SK-N-SH (cell line): ENCODE measurements around the gene FDXACB1. TPM values are rescaled to one million over a fixed set of nuclear protein-coding genes. Genes with fewer than 3 reads are reported as not detected.

Experiments used
- CTCF ChIA-PET: fragments of 300-600, 350-600 bp; formaldehyde crosslinking; extraction: SDS; loops from one replicate; lab custom pipeline; 2021; lab: Yijun Ruan, JAX
- POLR2A ChIA-PET: fragments of 350-600 bp; sonication (Branson Sonifier 250); formaldehyde crosslinking; extraction: SDS; loops from one replicate; lab custom pipeline; 2020; ENCODE audit warnings: antibody characterized with exemption, inconsistent platforms; lab: Yijun Ruan, JAX
- DNase-seq: peaks from one replicate; pipeline ENCODE4 v3.0.0; 2012
- H2AFZ ChIP-seq: fragments of 200-600 bp; sonication (generic); 2 replicates; pipeline ENCODE4 v1.8.1; 2016; ENCODE audit warnings: antibody characterized with exemption, mild to moderate bottlenecking, low read depth
- H3F3A ChIP-seq: fragments of 200-600 bp; sonication (generic); replicated peaks from 2 replicates; pipeline ENCODE3; 2016; ENCODE audit warnings: antibody characterized with exemption, mild to moderate bottlenecking; ENCODE audit not compliant: insufficient read depth
- H3K27ac ChIP-seq, 2 experiments: fragments of 200-500 bp in 1 of 2; fragments of 200-600 bp in 1 of 2; sonication (Bioruptor generic) in 1 of 2; sonication (generic), shearing (Covaris generic) in 1 of 2; 2 replicates each; pipeline versions ENCODE4 v1.5.1 to v1.6.1; 2014 to 2016; ENCODE audit warnings: low read depth in 2 of 2, inconsistent platforms in 1 of 2, low read length in 1 of 2, mild to moderate bottlenecking in 1 of 2, mixed read lengths in 1 of 2
- H3K27me3 ChIP-seq: fragments of 200-600 bp; sonication (generic), shearing (Covaris generic); 2 replicates; pipeline ENCODE4 v1.6.1; 2016; ENCODE audit warnings: mixed run types; ENCODE audit not compliant: insufficient read depth
- H3K36me3 ChIP-seq, 2 experiments: fragments of 200-500 bp in 1 of 2; fragments of 200-600 bp in 1 of 2; sonication (Bioruptor generic) in 1 of 2; sonication (generic) in 1 of 2; replicated peaks in 1 of 2; 2 replicates each; pipeline versions ENCODE3 to v1.5.1; 2014 to 2016; ENCODE audit warnings: low read length in 1 of 2, mild to moderate bottlenecking in 1 of 2; ENCODE audit not compliant: insufficient read depth in 2 of 2, control insufficient read depth in 1 of 2
- H3K4me1 ChIP-seq, 2 experiments: fragments of 200-500 bp in 1 of 2; fragments of 200-600 bp in 1 of 2; sonication (Bioruptor generic) in 1 of 2; sonication (generic), shearing (Covaris generic) in 1 of 2; 2 replicates each; pipeline versions ENCODE4 v1.5.1 to v1.6.1; 2014 to 2016; ENCODE audit warnings: low read depth in 1 of 2, low read length in 1 of 2, mixed run types in 1 of 2; ENCODE audit not compliant: insufficient read depth in 2 of 2, control insufficient read depth in 1 of 2
- H3K4me2 ChIP-seq: fragments of 200-600 bp; sonication (generic), shearing (Covaris generic); 2 replicates; pipeline ENCODE4 v1.6.1; 2017; ENCODE audit warnings: mixed run types
- H3K4me3 ChIP-seq, 2 experiments: fragments of 200-500 bp in 1 of 2; fragments of 200-600 bp in 1 of 2; sonication (Bioruptor generic) in 1 of 2; sonication (generic), shearing (Covaris generic) in 1 of 2; 2 replicates each; pipeline versions ENCODE4 v1.5.1 to v1.8.1; 2014 to 2016; ENCODE audit warnings: low read depth in 2 of 2, inconsistent platforms in 1 of 2, low read length in 1 of 2, mild to moderate bottlenecking in 1 of 2, mixed read lengths in 1 of 2, moderate library complexity in 1 of 2
- H3K79me2 ChIP-seq: fragments of 200-600 bp; sonication (generic); 2 replicates; pipeline ENCODE4 v1.8.1; 2017; ENCODE audit warnings: mild to moderate bottlenecking; ENCODE audit not compliant: insufficient read depth
- H3K9ac ChIP-seq: fragments of 200-600 bp; sonication (generic); 2 replicates; pipeline ENCODE4 v1.6.1; 2017; ENCODE audit warnings: mixed run types
- H3K9me2 ChIP-seq: fragments of 200-600 bp; sonication (generic); 2 replicates; pipeline ENCODE4 v1.6.1; 2017; ENCODE audit warnings: mixed run types
- H3K9me3 ChIP-seq: fragments of 200-600 bp; sonication (generic); 2 replicates; pipeline ENCODE4 v1.6.1; 2017; ENCODE audit warnings: mixed run types, mild to moderate bottlenecking, moderate library complexity
- H4K20me1 ChIP-seq: fragments of 200-600 bp; sonication (generic); 2 replicates; pipeline ENCODE4 v1.6.1; 2017; ENCODE audit warnings: mild to moderate bottlenecking, mixed run types; ENCODE audit not compliant: insufficient read depth
- EP300 ChIP-seq, 2 experiments: IDR thresholded peaks; 2 replicates each; pipeline versions ENCODE4 v1.4.0 to v1.6.1; 2012; ENCODE audit warnings: borderline replicate concordance in 1 of 2, low read depth in 1 of 2, low read length in 1 of 2
- EZH2phosphoT487 ChIP-seq: fragments of 200-600 bp; sonication (generic); IDR thresholded peaks from 2 replicates; pipeline ENCODE4 v1.6.1; 2017; ENCODE audit warnings: low read depth, mixed run types, mild to moderate bottlenecking, antibody characterized with exemption, moderate library complexity, borderline replicate concordance
- FOSL2 ChIP-seq: IDR thresholded peaks from 2 replicates; pipeline ENCODE4 v1.4.0; 2012; ENCODE audit warnings: low read depth, mild to moderate bottlenecking, moderate library complexity, borderline replicate concordance
- NFIC ChIP-seq: IDR thresholded peaks from 2 replicates; pipeline ENCODE4 v1.4.0; 2012; ENCODE audit warnings: borderline replicate concordance
- NRF1 ChIP-seq: IDR thresholded peaks from 2 replicates; pipeline ENCODE4 v1.6.1; 2012; ENCODE audit warnings: low read depth, mild to moderate bottlenecking, low read length
- POLR2AphosphoS5 ChIP-seq: IDR thresholded peaks from 2 replicates; pipeline ENCODE4 v1.6.1; 2012; ENCODE audit warnings: low read depth, low read length
- RFX5 ChIP-seq: IDR thresholded peaks from 2 replicates; pipeline ENCODE4 v1.6.1; 2012; ENCODE audit warnings: mild to moderate bottlenecking, improper control_type of control experiment, low read length
- RXRA ChIP-seq: IDR thresholded peaks from 2 replicates; pipeline ENCODE4 v1.4.0; 2012; ENCODE audit warnings: low read depth, mild to moderate bottlenecking, borderline replicate concordance
- SIN3A ChIP-seq: IDR thresholded peaks from 2 replicates; pipeline ENCODE4 v1.6.1; 2012; ENCODE audit warnings: low read depth, mild to moderate bottlenecking, low read length, moderate library complexity, borderline replicate concordance
- SMC3 ChIP-seq: IDR thresholded peaks from 2 replicates; pipeline ENCODE4 v1.6.1; 2012; ENCODE audit warnings: low read depth, low read length, improper control_type of control experiment
- TCF12 ChIP-seq: IDR thresholded peaks from 2 replicates; pipeline ENCODE4 v1.4.0; 2012
- WGBS: methylation state at CpG from one replicate; pipeline ENCODE4 v1.1.6; 2017; ENCODE audit warnings: low lambda C conversion rate; 5-methylcytosine and 5-hydroxymethylcytosine counted together
- polyA plus RNA-seq, 3 experiments: library from polyadenylated mRNA; depleted of rRNA; stranded (reverse); fragments of >200 nt; gene quantifications; 2 replicates each; pipeline ENCODE4 v1.2.3, GENCODE V29; 2012
- TF ChIP-seq, protein P1 (sequence below): IDR thresholded peaks from 2 replicates; pipeline ENCODE4 v1.4.0; 2012; ENCODE audit warnings: low read depth
- TF ChIP-seq, protein P2 (sequence below): fragments of 150-350 bp; IDR thresholded peaks from 2 replicates; pipeline ENCODE4 v1.6.1; 2016; ENCODE audit warnings: mild to moderate bottlenecking, low read depth, low read length
- TF ChIP-seq, protein P3 (sequence below): IDR thresholded peaks from 2 replicates; pipeline ENCODE4 v1.4.0; 2012; ENCODE audit warnings: low read depth, borderline replicate concordance
- TF ChIP-seq, protein P4 (sequence below): IDR thresholded peaks from 2 replicates; pipeline ENCODE4 v1.4.0; 2012; ENCODE audit warnings: low read depth, borderline replicate concordance

The FDXACB1 gene
- polyA plus RNA-seq, 1 of the 3 experiments (the other 2 are of a cell fraction), result 2.8 TPM

DNA sequence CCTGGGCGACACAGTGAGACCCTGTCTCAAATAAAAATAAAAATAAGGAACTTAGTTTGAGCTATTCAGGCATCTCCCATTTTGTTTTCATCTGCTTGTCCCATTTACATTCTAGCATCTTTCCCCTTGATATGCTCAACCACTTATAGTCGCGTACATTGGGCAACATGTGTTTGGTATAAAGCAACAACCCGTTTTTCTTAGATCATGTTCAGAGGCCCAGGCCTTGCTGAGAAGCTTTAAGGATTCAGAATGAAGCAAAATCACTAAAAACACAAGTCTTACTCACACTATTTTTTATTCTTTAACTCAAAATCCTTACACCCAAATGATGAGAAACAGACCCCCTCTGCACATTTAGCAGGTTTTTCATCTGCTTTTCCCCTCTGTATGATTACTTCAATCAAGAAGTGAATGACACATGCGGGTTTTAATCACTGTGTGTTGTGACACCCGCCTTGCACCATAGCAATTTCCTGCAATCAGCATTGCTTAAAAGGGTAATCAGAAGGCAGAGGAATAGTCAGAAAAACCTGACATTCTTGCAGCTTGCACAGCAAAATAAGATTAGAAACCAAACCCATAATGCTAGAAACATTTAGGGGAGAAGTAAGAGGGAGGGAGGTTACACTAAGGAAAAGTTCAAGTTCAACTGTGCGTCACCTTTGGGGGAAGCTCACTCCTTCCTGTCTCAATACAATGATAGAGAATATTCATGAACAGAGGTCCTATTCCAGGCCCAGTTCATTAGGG is 33.5 kb downstream of the FDXACB1 start:
- Histone ChIP-seq H3K4me1 (peaks cover 6 to 21% of the 10 kb centered on the region in 2 experiments), H3K36me3 (peaks cover 8 to 24% of the 10 kb centered on the region in 2 experiments), H2AFZ (no peak overlapping the region), H3K27me3 (no peaks in the 10 kb centered on the region), H3K79me2 (no peaks in the 10 kb centered on the region), H4K20me1 (no peaks in the 10 kb centered on the region), H3K4me2 (no peak overlapping the region; the same call in 1 of the 2 replicates), H3K27ac (peak overlapping the region; percentile 76 to 94; a peak in 3 of 4 replicates), H3K9me2 (no peaks in the 10 kb centered on the region), H3K9ac (no peak overlapping the region), H3K9me3 (no peaks in the 10 kb centered on the region), H3K4me3 (no peak overlapping the region), H3F3A (peaks cover 33% of the 10 kb centered on the region)
- TF ChIP-seq POLR2AphosphoS5 (no peak), RFX5 (no peak), NRF1 (no peak)
- 81% methylated on average over 7 of the region's 7 CpGs for WGBS
- no peak for DNase-seq
- CTCF ChIA-PET, result interaction anchor here (0.8 to 10.7 kb wide), 9 partner anchors 11 to 258 kb away, joined by 3 to 101 read pairs (median 4); no protein-coding TSS in a partner anchor
- POLR2A ChIA-PET, result interaction anchor here (0.7 kb wide), 1 partner anchor 11 kb away, joined by 3 read pairs; no protein-coding TSS in a partner anchor

DNA sequence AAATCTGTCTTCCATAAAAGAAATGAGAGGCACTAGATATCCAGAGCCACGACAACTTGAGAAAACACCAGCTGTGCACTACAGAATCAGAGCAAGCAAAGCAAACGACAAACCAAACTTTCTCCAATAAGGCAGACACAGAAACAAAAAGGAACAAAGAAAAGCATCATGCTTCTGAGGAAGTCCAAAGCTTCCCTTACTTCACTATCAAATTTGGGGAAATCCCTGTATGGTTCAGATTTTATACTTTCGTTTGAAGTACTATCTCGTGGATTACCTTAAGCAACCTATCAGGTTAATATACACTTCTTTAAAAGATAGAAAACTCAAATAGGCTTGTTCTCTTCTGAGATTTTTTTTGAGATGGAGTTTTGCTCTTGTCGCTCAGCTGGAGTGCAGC is 35.3 kb downstream of the FDXACB1 start:
- H3K9me3 ChIP-seq, result no peaks in the 10 kb centered on the region
- ChIA-PET CTCF (interaction anchor here (1.5 to 10.7 kb wide), 6 partner anchors 8 to 257 kb away, joined by 5 to 101 read pairs (median 25); no protein-coding TSS in a partner anchor), POLR2A (no interaction called here)
- H3K9ac ChIP-seq, result no peak overlapping the region
- DNase-seq, result no peak
- peaks cover 8 to 17% of the 10 kb centered on the region in 2 experiments for H3K36me3 ChIP-seq
- WGBS, result 95% methylated on average over 5 of the region's 5 CpGs
- no peaks in the 10 kb centered on the region for H4K20me1 ChIP-seq
- H2AFZ ChIP-seq, result no peak overlapping the region
- no peak overlapping the region for H3K4me2 ChIP-seq
- H3K27me3 ChIP-seq, result no peaks in the 10 kb centered on the region
- H3K79me2 ChIP-seq, result no peaks in the 10 kb centered on the region
- TF ChIP-seq RXRA (no peak), SMC3 (no peak), SIN3A (no peak)
- TF ChIP-seq, protein P1, sequence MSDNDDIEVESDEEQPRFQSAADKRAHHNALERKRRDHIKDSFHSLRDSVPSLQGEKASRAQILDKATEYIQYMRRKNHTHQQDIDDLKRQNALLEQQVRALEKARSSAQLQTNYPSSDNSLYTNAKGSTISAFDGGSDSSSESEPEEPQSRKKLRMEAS, result no peak
- no peak overlapping the region for H3K4me3 ChIP-seq
- peaks cover 30% of the 10 kb centered on the region for H3F3A ChIP-seq
- no peak overlapping the region for H3K27ac ChIP-seq
- H3K9me2 ChIP-seq, result no peaks in the 10 kb centered on the region
- peaks cover 9 to 21% of the 10 kb centered on the region in 2 experiments for H3K4me1 ChIP-seq

DNA sequence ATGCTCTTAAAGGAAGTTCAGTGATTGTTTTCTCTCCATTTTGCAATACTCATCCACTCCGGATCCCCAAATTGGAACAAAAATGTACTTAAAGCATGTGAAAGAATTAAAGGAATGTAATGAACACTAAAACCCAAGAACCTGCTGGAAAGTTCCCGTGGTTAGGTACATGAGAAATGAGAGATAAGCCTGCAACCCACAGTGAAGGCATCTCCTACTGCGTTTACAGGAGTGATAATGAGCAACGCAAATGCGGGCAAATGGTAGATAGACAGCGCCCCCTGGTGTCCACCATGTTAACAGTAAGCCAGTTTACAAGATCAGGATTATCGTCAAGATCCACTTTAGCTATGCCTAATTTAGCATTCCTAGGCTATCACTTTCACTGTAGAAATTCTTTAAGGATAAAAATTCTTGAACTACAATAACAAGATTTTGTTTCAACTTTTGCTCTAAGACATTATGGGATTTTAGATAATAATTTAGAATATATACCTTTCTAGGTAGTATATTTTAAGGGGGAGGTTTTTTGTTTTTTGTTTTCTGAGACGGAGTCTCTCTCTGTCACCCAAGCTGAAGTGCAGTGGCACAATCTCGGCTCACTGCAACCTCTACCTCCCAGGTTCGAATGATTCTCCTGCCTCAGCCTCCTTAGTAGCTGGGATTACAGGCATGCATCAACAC is 37.5 kb downstream of the FDXACB1 start:
- Histone ChIP-seq H3K36me3 (peaks cover 24 to 27% of the 10 kb centered on the region in 2 experiments), H4K20me1 (no peaks in the 10 kb centered on the region), H2AFZ (no peak overlapping the region), H3K27ac (peak overlapping the region; percentile 28 to 43; a peak in 2 of 4 replicates), H3K9me2 (no peaks in the 10 kb centered on the region), H3K9ac (no peak overlapping the region), H3K27me3 (no peaks in the 10 kb centered on the region), H3K4me2 (peak overlapping the region; percentile 0; the same call in 1 of the 2 replicates), H3K9me3 (no peaks in the 10 kb centered on the region), H3K4me3 (no peak overlapping the region), H3K79me2 (no peaks in the 10 kb centered on the region), H3F3A (peaks cover 10% of the 10 kb centered on the region), H3K4me1 (peaks cover 3 to 7% of the 10 kb centered on the region in 2 experiments)
- ChIA-PET POLR2A (no interaction called here), CTCF (interaction anchor here (0.6 to 10.7 kb wide), 36 partner anchors 9 to 391 kb away, joined by 3 to 101 read pairs (median 4); partner anchors contain the start of genes ALG9, PPP2R1B and SIK2)
- WGBS, result 19% methylated on average over 10 of the region's 10 CpGs
- peak; percentile 73 for DNase-seq
- TF ChIP-seq, protein P2, sequence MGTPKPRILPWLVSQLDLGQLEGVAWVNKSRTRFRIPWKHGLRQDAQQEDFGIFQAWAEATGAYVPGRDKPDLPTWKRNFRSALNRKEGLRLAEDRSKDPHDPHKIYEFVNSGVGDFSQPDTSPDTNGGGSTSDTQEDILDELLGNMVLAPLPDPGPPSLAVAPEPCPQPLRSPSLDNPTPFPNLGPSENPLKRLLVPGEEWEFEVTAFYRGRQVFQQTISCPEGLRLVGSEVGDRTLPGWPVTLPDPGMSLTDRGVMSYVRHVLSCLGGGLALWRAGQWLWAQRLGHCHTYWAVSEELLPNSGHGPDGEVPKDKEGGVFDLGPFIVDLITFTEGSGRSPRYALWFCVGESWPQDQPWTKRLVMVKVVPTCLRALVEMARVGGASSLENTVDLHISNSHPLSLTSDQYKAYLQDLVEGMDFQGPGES, result no peak
- TF ChIP-seq, protein P3, sequence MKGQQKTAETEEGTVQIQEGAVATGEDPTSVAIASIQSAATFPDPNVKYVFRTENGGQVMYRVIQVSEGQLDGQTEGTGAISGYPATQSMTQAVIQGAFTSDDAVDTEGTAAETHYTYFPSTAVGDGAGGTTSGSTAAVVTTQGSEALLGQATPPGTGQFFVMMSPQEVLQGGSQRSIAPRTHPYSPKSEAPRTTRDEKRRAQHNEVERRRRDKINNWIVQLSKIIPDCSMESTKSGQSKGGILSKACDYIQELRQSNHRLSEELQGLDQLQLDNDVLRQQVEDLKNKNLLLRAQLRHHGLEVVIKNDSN, result no peak
- no peak for TF ChIP-seq EZH2phosphoT487
- TF ChIP-seq EP300 (IDR thresholded peaks at IDR 0.05; ENCODE audit: borderline replicate concordance in 1 of 2, low read depth in 1 of 2, low read length in 1 of 2), result no peak
- no peak for TF ChIP-seq NFIC
- TF ChIP-seq FOSL2, result no peak
- TF ChIP-seq TCF12, result no peak
- TF ChIP-seq, protein P4, sequence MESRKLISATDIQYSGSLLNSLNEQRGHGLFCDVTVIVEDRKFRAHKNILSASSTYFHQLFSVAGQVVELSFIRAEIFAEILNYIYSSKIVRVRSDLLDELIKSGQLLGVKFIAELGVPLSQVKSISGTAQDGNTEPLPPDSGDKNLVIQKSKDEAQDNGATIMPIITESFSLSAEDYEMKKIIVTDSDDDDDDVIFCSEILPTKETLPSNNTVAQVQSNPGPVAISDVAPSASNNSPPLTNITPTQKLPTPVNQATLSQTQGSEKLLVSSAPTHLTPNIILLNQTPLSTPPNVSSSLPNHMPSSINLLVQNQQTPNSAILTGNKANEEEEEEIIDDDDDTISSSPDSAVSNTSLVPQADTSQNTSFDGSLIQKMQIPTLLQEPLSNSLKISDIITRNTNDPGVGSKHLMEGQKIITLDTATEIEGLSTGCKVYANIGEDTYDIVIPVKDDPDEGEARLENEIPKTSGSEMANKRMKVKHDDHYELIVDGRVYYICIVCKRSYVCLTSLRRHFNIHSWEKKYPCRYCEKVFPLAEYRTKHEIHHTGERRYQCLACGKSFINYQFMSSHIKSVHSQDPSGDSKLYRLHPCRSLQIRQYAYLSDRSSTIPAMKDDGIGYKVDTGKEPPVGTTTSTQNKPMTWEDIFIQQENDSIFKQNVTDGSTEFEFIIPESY, result no peak
